Naive B cell (primary cell): ENCODE measurements around the gene EEFSEC. TPM values are rescaled to one million over a fixed set of nuclear protein-coding genes. Genes with fewer than 3 reads are reported as not detected.

Experiments
- ATAC-seq, 2 donors: fragments of 150-1000 bp; cut with Tn5 transposase; 2 replicates each; pipeline ENCODE4 v1.10.0; 2021; ENCODE audit warnings: low read depth in 2 of 2, mild to moderate bottlenecking in 2 of 2, moderate library complexity in 2 of 2
- DNase-seq: peaks from one replicate; pipeline ENCODE4 v3.0.0; 2022
- H3K27ac Mint-ChIP-seq, 6 donors: one replicate each; pipeline ENCODE4 v1.8.0; 2020 to 2022; ENCODE audit warnings: mild to moderate bottlenecking in 6 of 6, mixed read lengths in 6 of 6, moderate library complexity in 5 of 6, inconsistent platforms in 2 of 6
- H3K27me3 Mint-ChIP-seq, 3 donors: one replicate each; pipeline ENCODE4 v1.8.0; 2021 to 2022; ENCODE audit warnings: mixed read lengths in 3 of 3, mild to moderate bottlenecking in 1 of 3
- H3K36me3 Mint-ChIP-seq, 2 donors: one replicate each; pipeline ENCODE4 v1.8.0; 2020 to 2022; ENCODE audit warnings: mixed read lengths in 2 of 2, inconsistent platforms in 1 of 2, mild to moderate bottlenecking in 1 of 2
- H3K4me1 Mint-ChIP-seq, 3 donors: one replicate each; pipeline ENCODE4 v1.8.0; 2020 to 2022; ENCODE audit warnings: mixed read lengths in 3 of 3, inconsistent platforms in 1 of 3, mild to moderate bottlenecking in 1 of 3, moderate library complexity in 1 of 3
- H3K4me3 Mint-ChIP-seq, 8 donors: one replicate each; pipeline ENCODE4 v1.8.0; 2020 to 2022; ENCODE audit warnings: mild to moderate bottlenecking in 8 of 8, mixed read lengths in 8 of 8, moderate library complexity in 8 of 8, inconsistent platforms in 2 of 8
- H3K9me3 Mint-ChIP-seq, 7 donors: one replicate each; pipeline ENCODE4 v1.8.0; 2020 to 2022; ENCODE audit warnings: mixed read lengths in 7 of 7, mild to moderate bottlenecking in 5 of 7, inconsistent platforms in 2 of 7, moderate library complexity in 1 of 7
- polyA plus RNA-seq, 6 donors: library from polyadenylated mRNA; unstranded; fragments of 300-500 nt; fragmentation: Illumina TruSeq; gene quantifications; one replicate each; pipeline ENCODE4 v1.2.3, GENCODE V29; 2021; ENCODE audit warnings: low read depth in 6 of 6

Gene EEFSEC
- polyA plus RNA-seq, 6 donors from 2014 or later, result 8.5 to 24.0 (median 20.1) TPM

- Mint-ChIP-seq H3K9me3 (no peaks in the 10 kb centered on the region), H3K4me1 (peaks cover 8 to 10% (median 9%) of the 10 kb centered on the region in 3 donors), H3K27ac (peak overlapping the region in 1 of 6 donors; percentile 13)
These were observed 274.9 kb downstream of the EEFSEC start for GRCh38 chr3:128427872-128428822.

GRCh38 chr3:128429275-128429674, 276.0 kb downstream of the EEFSEC start:
- Mint-ChIP-seq H3K4me1 (peaks cover 9 to 12% (median 10%) of the 10 kb centered on the region in 3 donors), H3K4me3 (no peak overlapping the region), H3K27me3 (peaks cover 37 to 68% (median 60%) of the 10 kb centered on the region in 3 donors), H3K9me3 (peaks cover 0 to 3% (median 0%) of the 10 kb centered on the region in 7 donors), H3K27ac (peak overlapping the region in 1 of 6 donors; percentile 64), H3K36me3 (peaks cover 0 to 11% of the 10 kb centered on the region in 2 donors)
- no peak for DNase-seq
- ATAC-seq, result no peak

More at GRCh38 chr3:128427872-128428822, 274.9 kb downstream of the EEFSEC start:
- ATAC-seq, result no peak
- Mint-ChIP-seq H3K27me3 (peaks cover 32 to 59% (median 51%) of the 10 kb centered on the region in 3 donors), H3K4me3 (peak overlapping the region in 3 of 8 donors; percentile 30 to 71 (median 32)), H3K36me3 (peaks cover 0 to 11% of the 10 kb centered on the region in 2 donors)
- no peak for DNase-seq

DNA sequence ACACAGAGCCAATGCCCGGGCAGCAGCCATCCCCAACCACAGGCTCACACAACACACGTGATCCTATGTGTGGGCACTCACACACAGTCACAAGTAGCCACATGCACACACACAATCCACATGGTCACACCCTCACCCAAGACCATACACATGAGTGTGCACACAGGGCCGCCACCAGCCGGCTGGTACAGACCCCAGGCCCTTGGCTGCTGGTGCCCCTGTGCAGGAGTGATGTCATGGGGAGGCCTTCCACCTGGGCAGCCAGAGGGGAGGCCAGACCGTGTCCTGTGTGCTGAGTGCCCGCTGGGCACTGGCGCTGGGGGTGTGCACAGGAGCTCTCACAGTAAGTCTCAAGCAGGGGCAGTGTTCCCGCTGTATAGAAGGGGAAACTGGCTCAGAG, 276.5 kb downstream of the EEFSEC start:
- ATAC-seq (no peak), DNase-seq (no peak)
- H3K9me3 Mint-ChIP-seq, result peaks cover 0 to 3% (median 0%) of the 10 kb centered on the region in 7 donors
- no peak overlapping the region for H3K4me3 Mint-ChIP-seq
- H3K4me1 Mint-ChIP-seq, result peaks cover 9 to 12% (median 10%) of the 10 kb centered on the region in 3 donors
- no peak overlapping the region for H3K27ac Mint-ChIP-seq
- H3K27me3 Mint-ChIP-seq, result peaks cover 37 to 72% (median 60%) of the 10 kb centered on the region in 3 donors
- H3K36me3 Mint-ChIP-seq, result peaks cover 0 to 11% of the 10 kb centered on the region in 2 donors

GRCh38 chr3:128430301-128430700, 277.0 kb downstream of the EEFSEC start:
- Mint-ChIP-seq H3K27me3 (peaks cover 37 to 77% (median 60%) of the 10 kb centered on the region in 3 donors), H3K4me1 (peaks cover 9 to 12% (median 10%) of the 10 kb centered on the region in 3 donors), H3K9me3 (peaks cover 0 to 3% (median 0%) of the 10 kb centered on the region in 7 donors), H3K27ac (no peak overlapping the region), H3K4me3 (peak overlapping the region in 1 of 8 donors; percentile 74), H3K36me3 (peaks cover 0 to 11% of the 10 kb centered on the region in 2 donors)
- ATAC-seq, result no peak
- no peak for DNase-seq

DNA sequence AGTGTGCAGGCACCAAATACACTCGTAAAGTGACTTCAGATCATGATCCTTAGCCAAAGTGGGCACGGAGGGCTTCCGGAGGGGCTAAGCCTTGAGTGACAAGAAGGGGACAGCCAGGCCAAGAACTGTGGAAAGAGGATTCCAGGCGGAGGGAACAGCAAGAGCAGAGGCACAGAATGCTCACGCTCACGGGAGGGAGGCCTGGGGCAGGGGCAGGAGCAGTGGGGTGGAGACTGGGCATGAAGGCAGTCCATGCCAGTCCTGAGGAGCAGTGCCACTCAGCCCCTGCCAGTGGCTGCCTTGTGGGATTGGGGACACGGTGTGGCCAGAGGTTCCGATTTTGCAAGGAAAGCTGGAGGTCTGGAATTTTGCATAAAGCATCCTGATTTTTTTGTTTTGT, 277.4 kb downstream of the EEFSEC start:
- ATAC-seq (no peak), DNase-seq (no peak)
- H3K27ac Mint-ChIP-seq, result peak overlapping the region in 1 of 6 donors; percentile 56
- peaks cover 0 to 3% (median 0%) of the 10 kb centered on the region in 7 donors for H3K9me3 Mint-ChIP-seq
- H3K4me1 Mint-ChIP-seq, result peaks cover 9 to 12% (median 10%) of the 10 kb centered on the region in 3 donors
- H3K36me3 Mint-ChIP-seq, result peaks cover 0 to 11% of the 10 kb centered on the region in 2 donors
- peak overlapping the region in 1 of 8 donors; percentile 74 for H3K4me3 Mint-ChIP-seq
- peaks cover 39 to 78% (median 62%) of the 10 kb centered on the region in 3 donors for H3K27me3 Mint-ChIP-seq

GRCh38 chr3:128431803-128432300, 278.6 kb downstream of the EEFSEC start:
- DNase-seq (no peak), ATAC-seq (no peak)
- H3K27ac Mint-ChIP-seq, result peak overlapping the region in 1 of 6 donors; percentile 45
- peaks cover 0 to 3% (median 0%) of the 10 kb centered on the region in 7 donors for H3K9me3 Mint-ChIP-seq
- peak overlapping the region in 4 of 8 donors; percentile 9 to 35 (median 26) for H3K4me3 Mint-ChIP-seq
- peaks cover 9 to 12% (median 10%) of the 10 kb centered on the region in 3 donors for H3K4me1 Mint-ChIP-seq
- peaks cover 50 to 88% (median 72%) of the 10 kb centered on the region in 3 donors for H3K27me3 Mint-ChIP-seq
- H3K36me3 Mint-ChIP-seq, result peaks cover 0 to 11% of the 10 kb centered on the region in 2 donors

DNA sequence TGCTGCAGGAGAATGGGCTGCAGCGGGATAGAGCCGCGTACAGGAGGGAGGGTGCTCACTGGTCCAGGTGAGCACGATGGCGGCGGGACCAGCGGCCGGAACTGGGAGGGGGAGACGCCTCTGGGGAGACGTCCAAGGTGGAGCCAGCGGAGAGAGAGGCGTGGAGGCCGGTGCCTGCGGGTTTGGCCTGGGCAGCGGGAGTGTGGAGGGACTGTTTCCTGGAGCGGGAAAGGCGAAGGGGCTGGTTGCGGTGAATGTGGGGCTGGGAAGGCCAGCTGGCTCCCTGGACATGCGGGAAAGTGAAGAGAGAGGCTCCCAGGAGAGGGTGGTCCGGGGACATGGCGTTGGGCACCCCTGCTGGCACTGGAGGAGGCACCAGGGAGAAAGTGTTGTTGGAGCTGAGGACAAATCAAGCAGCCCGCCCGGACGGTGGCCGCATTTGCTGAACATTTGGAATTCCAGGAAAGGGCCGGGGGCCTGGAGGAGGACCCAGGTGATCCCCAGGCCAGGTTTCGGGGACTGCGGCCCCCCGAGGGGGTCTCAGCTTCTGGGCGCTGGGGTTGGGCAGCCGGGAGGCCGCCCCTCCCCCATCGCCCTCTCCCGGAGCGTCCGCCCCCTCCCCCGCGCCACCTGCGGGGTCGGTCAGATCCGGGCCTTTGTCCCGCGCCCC, 279.2 kb downstream of the EEFSEC start:
- H3K4me3 Mint-ChIP-seq, result peak overlapping the region in 4 of 8 donors; percentile 9 to 35 (median 26)
- peaks cover 0 to 3% (median 0%) of the 10 kb centered on the region in 7 donors for H3K9me3 Mint-ChIP-seq
- H3K27me3 Mint-ChIP-seq, result peaks cover 53 to 87% (median 72%) of the 10 kb centered on the region in 3 donors
- no peak for ATAC-seq
- no peak overlapping the region for H3K27ac Mint-ChIP-seq
- no peak for DNase-seq
- H3K36me3 Mint-ChIP-seq, result peaks cover 0 to 11% of the 10 kb centered on the region in 2 donors
- peaks cover 9 to 12% (median 10%) of the 10 kb centered on the region in 3 donors for H3K4me1 Mint-ChIP-seq

GRCh38 chr3:128432971-128433836, 279.9 kb downstream of the EEFSEC start:
- peaks cover 0 to 11% of the 10 kb centered on the region in 2 donors for H3K36me3 Mint-ChIP-seq
- H3K27ac Mint-ChIP-seq, result no peak overlapping the region
- peaks cover 53 to 82% (median 65%) of the 10 kb centered on the region in 3 donors for H3K27me3 Mint-ChIP-seq
- ATAC-seq (no peak), DNase-seq (no peak)
- no peak overlapping the region for H3K4me3 Mint-ChIP-seq
- peaks cover 9 to 12% (median 10%) of the 10 kb centered on the region in 3 donors for H3K4me1 Mint-ChIP-seq
- peaks cover 0 to 3% (median 0%) of the 10 kb centered on the region in 7 donors for H3K9me3 Mint-ChIP-seq

DNA sequence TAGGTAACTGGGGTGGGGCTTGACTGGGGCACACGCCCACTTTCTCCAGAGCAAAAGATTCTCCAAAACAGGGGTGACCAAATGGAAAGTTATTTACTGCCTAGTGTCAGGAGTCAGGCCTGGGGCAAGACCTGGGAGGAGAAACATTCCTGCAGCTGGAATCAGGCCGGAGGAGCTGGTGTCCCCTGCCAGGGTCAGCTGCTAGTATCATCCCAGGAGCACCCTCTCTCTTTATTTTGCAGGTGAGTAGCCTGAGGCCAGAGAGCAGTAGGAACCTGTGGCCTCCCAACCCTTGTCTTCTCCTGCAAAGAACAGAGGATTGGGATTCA, 280.5 kb downstream of the EEFSEC start:
- Mint-ChIP-seq H3K27me3 (peaks cover 51 to 82% (median 64%) of the 10 kb centered on the region in 3 donors), H3K9me3 (peaks cover 0 to 3% (median 0%) of the 10 kb centered on the region in 7 donors), H3K27ac (no peak overlapping the region), H3K36me3 (peaks cover 0 to 11% of the 10 kb centered on the region in 2 donors), H3K4me1 (peaks cover 9 to 12% (median 10%) of the 10 kb centered on the region in 3 donors), H3K4me3 (no peak overlapping the region)
- no peak for DNase-seq
- no peak for ATAC-seq

DNA sequence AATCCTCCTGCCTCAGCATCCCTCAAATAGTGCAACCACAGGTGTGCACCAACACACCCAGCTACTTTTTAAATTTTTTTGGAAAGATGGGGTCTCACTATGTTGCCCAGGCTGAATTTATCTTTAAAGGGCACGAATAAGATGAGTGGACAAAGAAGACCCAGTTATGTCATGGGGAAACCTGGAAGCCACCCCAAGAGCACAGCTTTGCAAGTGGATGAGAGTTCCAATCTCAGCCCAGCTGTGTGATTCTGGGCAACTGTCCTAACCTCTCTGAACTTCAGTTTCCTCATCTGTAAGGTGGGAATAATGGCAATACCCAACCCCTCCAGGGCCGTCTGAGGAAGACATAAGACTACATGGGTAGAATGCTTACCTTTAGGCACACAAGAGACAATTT, 281.2 kb downstream of the EEFSEC start:
- H3K27ac Mint-ChIP-seq, result no peak overlapping the region

GRCh38 chr3:128435058-128435457, 281.8 kb downstream of the EEFSEC start:
- Mint-ChIP-seq H3K36me3 (peaks cover 0 to 11% of the 10 kb centered on the region in 2 donors), H3K27ac (no peak overlapping the region), H3K4me1 (peaks cover 9 to 12% (median 10%) of the 10 kb centered on the region in 3 donors), H3K4me3 (no peak overlapping the region), H3K27me3 (peaks cover 49 to 80% (median 64%) of the 10 kb centered on the region in 3 donors), H3K9me3 (peaks cover 0 to 3% (median 0%) of the 10 kb centered on the region in 7 donors)
- ATAC-seq, result no peak
- no peak for DNase-seq

More for the DNA sequence above, 281.2 kb downstream of the EEFSEC start:
- H3K9me3 Mint-ChIP-seq, result peaks cover 0 to 3% (median 0%) of the 10 kb centered on the region in 7 donors
- ATAC-seq, result no peak
- H3K36me3 Mint-ChIP-seq, result peaks cover 0 to 11% of the 10 kb centered on the region in 2 donors
- H3K4me3 Mint-ChIP-seq, result no peak overlapping the region
- DNase-seq, result no peak
- peaks cover 50 to 82% (median 64%) of the 10 kb centered on the region in 3 donors for H3K27me3 Mint-ChIP-seq
- H3K4me1 Mint-ChIP-seq, result peaks cover 9 to 12% (median 10%) of the 10 kb centered on the region in 3 donors

- H3K27me3 Mint-ChIP-seq, result peaks cover 45 to 79% (median 64%) of the 10 kb centered on the region in 3 donors
- H3K4me3 Mint-ChIP-seq, result no peak overlapping the region
- DNase-seq (no peak), ATAC-seq (no peak)
- peaks cover 0 to 11% of the 10 kb centered on the region in 2 donors for H3K36me3 Mint-ChIP-seq
- H3K9me3 Mint-ChIP-seq, result peaks cover 0 to 3% (median 0%) of the 10 kb centered on the region in 7 donors
- peaks cover 9 to 12% (median 10%) of the 10 kb centered on the region in 3 donors for H3K4me1 Mint-ChIP-seq
- no peak overlapping the region for H3K27ac Mint-ChIP-seq
These were observed 282.3 kb downstream of the EEFSEC start for GRCh38 chr3:128435561-128435960.
